HepG2 (cell line): Measurements from ENCODE around the gene UBC. TPM values are rescaled to one million over a fixed set of nuclear protein-coding genes. Genes with fewer than 3 reads are reported as not detected.

Source experiments
- ADNP ChIP-seq: sonication (generic); formaldehyde crosslinking; IDR thresholded peaks from 2 replicates; pipeline ENCODE4 v1.4.0; 2020; ENCODE audit warnings: missing genetic modification reagents
- AKAP8 ChIP-seq: sonication (generic); formaldehyde crosslinking; IDR thresholded peaks from 2 replicates; pipeline ENCODE4 v1.5.1; 2020; ENCODE audit warnings: mild to moderate bottlenecking, missing genetic modification reagents
- FOXO1 ChIP-seq: sonication (generic); formaldehyde crosslinking; IDR thresholded peaks from 2 replicates; pipeline ENCODE4 v1.4.0; 2020; ENCODE audit warnings: missing genetic modification reagents
- FOXP1 ChIP-seq, 2 experiments: fragments of 450-650 bp in 1 of 2; IDR thresholded peaks; 2 replicates each; pipeline ENCODE4 v1.6.1; 2017 to 2018; ENCODE audit warnings: antibody characterized with exemption in 1 of 2
- MAFK ChIP-seq, 2 experiments: IDR thresholded peaks in 1 of 2; conservative IDR thresholded peaks in 1 of 2; 2 replicates each; pipeline ENCODE4 v1.6.1; 2011; ENCODE audit warnings: improper control_type of control experiment in 2 of 2, low read length in 2 of 2
- NBN ChIP-seq: fragments of 450-650 bp; conservative IDR thresholded peaks from 2 replicates; pipeline ENCODE4 v1.6.1; 2017
- NFKBIZ ChIP-seq: IDR thresholded peaks from 2 replicates; pipeline ENCODE4 v1.6.1; 2018; ENCODE audit warnings: missing genetic modification reagents, missing compliant biosample characterization
- SATB2 ChIP-seq: sonication (generic); formaldehyde crosslinking; IDR thresholded peaks from 2 replicates; pipeline ENCODE4 v1.5.0; 2020; ENCODE audit warnings: missing genetic modification reagents
- YEATS2 ChIP-seq: sonication (generic); formaldehyde crosslinking; IDR thresholded peaks from 2 replicates; pipeline ENCODE4 v1.4.0; 2020; ENCODE audit warnings: missing genetic modification reagents, borderline replicate concordance
- YEATS4 ChIP-seq: sonication (generic); formaldehyde crosslinking; IDR thresholded peaks from 2 replicates; pipeline ENCODE4 v1.4.0; 2020; ENCODE audit warnings: missing genetic modification reagents, borderline replicate concordance
- ZNF234 ChIP-seq: sonication (generic); formaldehyde crosslinking; conservative IDR thresholded peaks from 2 replicates; pipeline ENCODE4 v1.5.1; 2020; ENCODE audit warnings: mild to moderate bottlenecking, missing genetic modification reagents
- ZNF326 ChIP-seq: sonication (generic); formaldehyde crosslinking; IDR thresholded peaks from 2 replicates; pipeline ENCODE4 v1.4.0; 2020; ENCODE audit warnings: missing genetic modification reagents, borderline replicate concordance
- ZNF737 ChIP-seq: sonication (generic); formaldehyde crosslinking; IDR thresholded peaks from 2 replicates; pipeline ENCODE4 v1.5.0; 2020; ENCODE audit warnings: missing genetic modification reagents, mild to moderate bottlenecking, borderline replicate concordance
- ZSCAN29 ChIP-seq: sonication (generic); formaldehyde crosslinking; conservative IDR thresholded peaks from 2 replicates; pipeline ENCODE4 v1.4.0; 2020; ENCODE audit warnings: mild to moderate bottlenecking, missing genetic modification reagents
- polyA plus RNA-seq, 8 experiments: library from polyadenylated mRNA; depleted of rRNA in 3 of 8; stranded (reverse) in 7 of 8; unstranded in 1 of 8; fragments of >200 nt; fragmentation: Illumina TruSeq in 4 of 8; extraction: Trizol in 4 of 8; gene quantifications; 2 replicates each; pipeline versions ENCODE4 v1.2.1 to v1.2.3, GENCODE V29; 2011 to 2016; ENCODE audit warnings: low read depth in 4 of 8, missing spikeins in 1 of 8, mixed read lengths in 1 of 8; ENCODE audit not compliant: insufficient read depth in 1 of 8
- total RNA-seq, 5 experiments: library from RNA; depleted of rRNA; stranded (reverse); fragments of >200 nt; fragmentation: Illumina TruSeq; extraction: Trizol; gene quantifications; 2 replicates each; pipeline ENCODE4 v1.2.3, GENCODE V29; 2016; ENCODE audit warnings: low read depth in 1 of 5
- TF ChIP-seq, protein P1 (sequence below), 2 experiments: IDR thresholded peaks; 2 replicates each; pipeline ENCODE4 v1.6.1; 2011 to 2012; ENCODE audit warnings: low read length in 2 of 2, borderline replicate concordance in 1 of 2, low read depth in 1 of 2, mild to moderate bottlenecking in 1 of 2, moderate library complexity in 1 of 2
- TF ChIP-seq, protein P2 (sequence below): IDR thresholded peaks from 2 replicates; pipeline ENCODE4 v1.6.1; 2016; ENCODE audit warnings: missing genetic modification reagents, missing compliant biosample characterization
- TF ChIP-seq, protein P3 (sequence below): sonication (generic); formaldehyde crosslinking; conservative IDR thresholded peaks from 2 replicates; pipeline ENCODE4 v1.4.0; 2020; ENCODE audit warnings: missing genetic modification reagents
- TF ChIP-seq, protein P4 (sequence below): IDR thresholded peaks from 2 replicates; pipeline ENCODE4 v1.6.1; 2012; ENCODE audit warnings: low read depth, low read length, improper control_type of control experiment

The UBC gene
- total and polyA plus RNA-seq, 2 of the 13 experiments (the other 11 are each of a cell fraction or from before 2014, with no cell fraction given) = 805 to 1,432 TPM

DNA sequence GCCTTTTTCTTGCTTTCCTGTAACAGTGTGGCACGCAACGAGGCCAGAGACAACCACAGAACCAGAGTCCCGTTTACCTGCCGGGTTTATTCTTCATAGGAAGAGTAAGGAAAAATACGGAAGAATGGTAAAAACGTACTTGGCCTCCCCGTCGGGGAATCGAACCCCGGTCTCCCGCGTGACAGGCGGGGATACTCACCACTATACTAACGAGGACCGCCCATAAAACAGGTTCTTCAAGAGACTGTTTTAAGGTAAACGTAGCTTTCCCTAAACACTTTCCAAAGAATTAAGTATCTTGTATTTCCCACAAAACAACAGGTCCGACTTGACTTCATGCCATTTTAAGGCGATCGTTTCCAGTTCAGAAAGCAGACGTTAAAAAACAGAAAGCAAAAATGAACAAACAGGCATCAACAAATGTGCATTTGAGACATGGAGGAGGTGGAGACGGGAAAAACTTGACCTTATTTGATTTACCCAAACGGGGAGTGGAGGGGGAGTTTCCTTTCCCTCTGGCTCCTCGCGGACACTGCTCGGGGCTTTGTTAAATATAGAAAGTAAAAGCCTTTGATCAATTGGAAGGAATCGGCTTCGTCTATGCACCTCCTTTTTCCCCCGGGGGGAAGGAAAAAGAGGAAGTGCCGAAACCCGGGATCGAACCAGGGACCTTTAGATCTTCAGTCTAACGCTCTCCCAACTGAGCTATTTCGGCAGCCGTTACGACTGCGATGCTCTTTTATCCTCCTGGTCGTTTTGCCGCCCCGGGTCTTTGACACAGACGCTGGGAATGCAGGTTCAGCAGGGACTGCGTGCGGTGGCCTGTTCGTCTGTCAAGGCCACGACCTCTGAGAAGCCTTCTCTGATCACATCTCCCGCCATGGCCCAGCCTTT lies 13.0 kb upstream of the UBC start (continued):
- TF ChIP-seq, protein P1, sequence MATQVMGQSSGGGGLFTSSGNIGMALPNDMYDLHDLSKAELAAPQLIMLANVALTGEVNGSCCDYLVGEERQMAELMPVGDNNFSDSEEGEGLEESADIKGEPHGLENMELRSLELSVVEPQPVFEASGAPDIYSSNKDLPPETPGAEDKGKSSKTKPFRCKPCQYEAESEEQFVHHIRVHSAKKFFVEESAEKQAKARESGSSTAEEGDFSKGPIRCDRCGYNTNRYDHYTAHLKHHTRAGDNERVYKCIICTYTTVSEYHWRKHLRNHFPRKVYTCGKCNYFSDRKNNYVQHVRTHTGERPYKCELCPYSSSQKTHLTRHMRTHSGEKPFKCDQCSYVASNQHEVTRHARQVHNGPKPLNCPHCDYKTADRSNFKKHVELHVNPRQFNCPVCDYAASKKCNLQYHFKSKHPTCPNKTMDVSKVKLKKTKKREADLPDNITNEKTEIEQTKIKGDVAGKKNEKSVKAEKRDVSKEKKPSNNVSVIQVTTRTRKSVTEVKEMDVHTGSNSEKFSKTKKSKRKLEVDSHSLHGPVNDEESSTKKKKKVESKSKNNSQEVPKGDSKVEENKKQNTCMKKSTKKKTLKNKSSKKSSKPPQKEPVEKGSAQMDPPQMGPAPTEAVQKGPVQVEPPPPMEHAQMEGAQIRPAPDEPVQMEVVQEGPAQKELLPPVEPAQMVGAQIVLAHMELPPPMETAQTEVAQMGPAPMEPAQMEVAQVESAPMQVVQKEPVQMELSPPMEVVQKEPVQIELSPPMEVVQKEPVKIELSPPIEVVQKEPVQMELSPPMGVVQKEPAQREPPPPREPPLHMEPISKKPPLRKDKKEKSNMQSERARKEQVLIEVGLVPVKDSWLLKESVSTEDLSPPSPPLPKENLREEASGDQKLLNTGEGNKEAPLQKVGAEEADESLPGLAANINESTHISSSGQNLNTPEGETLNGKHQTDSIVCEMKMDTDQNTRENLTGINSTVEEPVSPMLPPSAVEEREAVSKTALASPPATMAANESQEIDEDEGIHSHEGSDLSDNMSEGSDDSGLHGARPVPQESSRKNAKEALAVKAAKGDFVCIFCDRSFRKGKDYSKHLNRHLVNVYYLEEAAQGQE (IDR thresholded peaks at IDR 0.05; ENCODE audit: borderline replicate concordance in 1 of 2, low read depth in 1 of 2, low read length in 2 of 2) = peak in 1 of 2 experiments; percentile 34; a peak in 1 of 4 replicates
- no peak; the same call in 1 of the 2 replicates for TF ChIP-seq ADNP (CRISPR knock-in tag)
- TF ChIP-seq ZNF234 (CRISPR knock-in tag) = 0 out of 2 replicates have a peak, but pooled peaks have one; percentile 25
- peak in 1 of 2 experiments; percentile 17; a peak in 1 of 4 replicates for TF ChIP-seq MAFK (conservative IDR thresholded peaks at IDR 0.05 in 1 of 2, IDR thresholded peaks at IDR 0.05 in 1 of 2; ENCODE audit: low read length in 2 of 2)
- no peak for TF ChIP-seq ZNF326 (CRISPR knock-in tag)
- peak; percentile 52 for TF ChIP-seq YEATS4
- TF ChIP-seq NFKBIZ (CRISPR knock-in tag) = no peak; the same call in 1 of the 2 replicates
- TF ChIP-seq FOXP1 (IDR thresholded peaks at IDR 0.05) = no peak
- TF ChIP-seq FOXP1 (CRISPR knock-in tag; IDR thresholded peaks at IDR 0.05) = no peak
- TF ChIP-seq, protein P2, sequence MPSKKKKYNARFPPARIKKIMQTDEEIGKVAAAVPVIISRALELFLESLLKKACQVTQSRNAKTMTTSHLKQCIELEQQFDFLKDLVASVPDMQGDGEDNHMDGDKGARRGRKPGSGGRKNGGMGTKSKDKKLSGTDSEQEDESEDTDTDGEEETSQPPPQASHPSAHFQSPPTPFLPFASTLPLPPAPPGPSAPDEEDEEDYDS = peak; percentile 91
- TF ChIP-seq YEATS2 (CRISPR knock-in tag) = peak; percentile 34; the same call in 1 of the 2 replicates
- TF ChIP-seq, protein P3, sequence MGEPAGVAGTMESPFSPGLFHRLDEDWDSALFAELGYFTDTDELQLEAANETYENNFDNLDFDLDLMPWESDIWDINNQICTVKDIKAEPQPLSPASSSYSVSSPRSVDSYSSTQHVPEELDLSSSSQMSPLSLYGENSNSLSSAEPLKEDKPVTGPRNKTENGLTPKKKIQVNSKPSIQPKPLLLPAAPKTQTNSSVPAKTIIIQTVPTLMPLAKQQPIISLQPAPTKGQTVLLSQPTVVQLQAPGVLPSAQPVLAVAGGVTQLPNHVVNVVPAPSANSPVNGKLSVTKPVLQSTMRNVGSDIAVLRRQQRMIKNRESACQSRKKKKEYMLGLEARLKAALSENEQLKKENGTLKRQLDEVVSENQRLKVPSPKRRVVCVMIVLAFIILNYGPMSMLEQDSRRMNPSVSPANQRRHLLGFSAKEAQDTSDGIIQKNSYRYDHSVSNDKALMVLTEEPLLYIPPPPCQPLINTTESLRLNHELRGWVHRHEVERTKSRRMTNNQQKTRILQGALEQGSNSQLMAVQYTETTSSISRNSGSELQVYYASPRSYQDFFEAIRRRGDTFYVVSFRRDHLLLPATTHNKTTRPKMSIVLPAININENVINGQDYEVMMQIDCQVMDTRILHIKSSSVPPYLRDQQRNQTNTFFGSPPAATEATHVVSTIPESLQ (CRISPR knock-in tag) = no peak
- TF ChIP-seq ZNF737 (CRISPR knock-in tag) = no peak
- TF ChIP-seq FOXO1 (CRISPR knock-in tag) = peak; percentile 35; the same call in 1 of the 2 replicates
- no peak for TF ChIP-seq NBN
- TF ChIP-seq, protein P4, sequence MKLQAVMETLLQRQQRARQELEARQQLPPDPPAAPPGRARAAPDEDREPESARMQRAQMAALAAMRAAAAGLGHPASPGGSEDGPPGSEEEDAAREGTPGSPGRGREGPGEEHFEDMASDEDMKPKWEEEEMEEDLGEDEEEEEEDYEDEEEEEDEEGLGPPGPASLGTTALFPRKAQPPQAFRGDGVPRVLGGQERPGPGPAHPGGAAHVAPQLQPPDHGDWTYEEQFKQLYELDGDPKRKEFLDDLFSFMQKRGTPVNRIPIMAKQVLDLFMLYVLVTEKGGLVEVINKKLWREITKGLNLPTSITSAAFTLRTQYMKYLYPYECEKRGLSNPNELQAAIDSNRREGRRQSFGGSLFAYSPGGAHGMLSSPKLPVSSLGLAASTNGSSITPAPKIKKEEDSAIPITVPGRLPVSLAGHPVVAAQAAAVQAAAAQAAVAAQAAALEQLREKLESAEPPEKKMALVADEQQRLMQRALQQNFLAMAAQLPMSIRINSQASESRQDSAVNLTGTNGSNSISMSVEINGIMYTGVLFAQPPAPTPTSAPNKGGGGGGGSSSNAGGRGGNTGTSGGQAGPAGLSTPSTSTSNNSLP = no peak; the same call in 1 of the 2 replicates
- TF ChIP-seq ZSCAN29 (CRISPR knock-in tag) = peak; percentile 91
- TF ChIP-seq SATB2 (CRISPR knock-in tag) = peak; percentile 42; the same call in 1 of the 2 replicates
- TF ChIP-seq AKAP8 = no peak
